GM12878 (cell line): Measurements from ENCODE around the gene FBRSL1. TPM values are rescaled to one million over a fixed set of nuclear protein-coding genes. Genes with fewer than 3 reads are reported as not detected.

Source experiments
- ATAC-seq: fragments of 200-7000 bp; cut with Tn5 transposase; 3 replicates; pipeline ENCODE4 v1.9.1; 2020; ENCODE audit warnings: mild to moderate bottlenecking, moderate library complexity
- BruUV-seq: library from RNA; stranded (reverse); fragments of 400-500 nt; replicated peaks from 2 replicates; lab custom pipeline; 2021; lab: Mats Ljungman, UMichigan
- CTCF ChIA-PET: fragments of 300-600 bp; sonication (Branson Sonifier 250); formaldehyde crosslinking; extraction: SDS; loops from one replicate; lab custom pipeline; 2021; ENCODE audit warnings: inconsistent platforms; lab: Yijun Ruan, JAX
- POLR2A ChIA-PET: fragments of 350-600 bp; formaldehyde crosslinking; extraction: SDS; loops from one replicate; lab custom pipeline; 2021; ENCODE audit warnings: inconsistent platforms; lab: Charles Lee
- RAD21 ChIA-PET: fragments of 300-600 bp; sonication (Branson Sonifier 250); formaldehyde crosslinking; loops from one replicate; lab custom pipeline; 2023; ENCODE audit warnings: antibody characterized with exemption; ENCODE audit not compliant: unreplicated experiment; lab: Charles Lee
- SMC1A ChIA-PET: fragments of 300-600 bp; sonication (Branson Sonifier 250); formaldehyde crosslinking; loops from one replicate; lab custom pipeline; 2023; ENCODE audit not compliant: unreplicated experiment, uncharacterized antibody; lab: Charles Lee
- DNase-seq: peaks from one replicate; pipeline ENCODE4 v3.0.0-alpha.2; 2011; ENCODE audit warnings: low read depth, low spot score
- FAIRE-seq: peaks from 3 replicates; lab custom pipeline; 2011; peaks lifted over from hg19 to GRCh38; lab: Jason Lieb, UNC
- H2AFZ ChIP-seq: 2 replicates; pipeline ENCODE4 v1.6.0; 2011; ENCODE audit warnings: low read depth, low read length, control low read depth; ENCODE audit not compliant: control insufficient read depth
- H3K27ac ChIP-seq: 2 replicates; pipeline ENCODE4 v1.5.1; 2011; ENCODE audit warnings: control low read depth; ENCODE audit not compliant: control insufficient read depth, insufficient read depth
- H3K27me3 ChIP-seq, 2 experiments: replicated peaks in 1 of 2; 2 replicates each; pipeline versions ENCODE4 v1.6.0 to v1.6.1; 2011; ENCODE audit warnings: low read length in 1 of 2; ENCODE audit not compliant: control insufficient read depth in 2 of 2, insufficient read depth in 2 of 2
- H3K36me3 ChIP-seq, 2 experiments: 2 replicates each; pipeline ENCODE4 v1.5.1; 2011; ENCODE audit warnings: low read length in 1 of 2; ENCODE audit not compliant: control insufficient read depth in 2 of 2, insufficient read depth in 2 of 2
- H3K4me1 ChIP-seq: 2 replicates; pipeline ENCODE4 v1.6.1; 2011; ENCODE audit warnings: mild to moderate bottlenecking, low read length, moderate library complexity, mixed read lengths; ENCODE audit not compliant: control insufficient read depth, insufficient read depth
- H3K4me2 ChIP-seq: 2 replicates; pipeline ENCODE4 v1.6.0; 2011; ENCODE audit warnings: control low read depth; ENCODE audit not compliant: control insufficient read depth, insufficient read depth
- H3K4me3 ChIP-seq: fragments of 200-600 bp; sonication (generic); 2 replicates; pipeline ENCODE4 v1.5.1; 2016
- H3K79me2 ChIP-seq: 2 replicates; pipeline ENCODE4 v1.6.0; 2011; ENCODE audit warnings: low read length; ENCODE audit not compliant: control insufficient read depth, insufficient read depth
- H3K9ac ChIP-seq: 2 replicates; pipeline ENCODE4 v1.8.0; 2011; ENCODE audit warnings: low read length, control low read depth, mixed read lengths; ENCODE audit not compliant: control insufficient read depth, insufficient read depth
- H3K9me3 ChIP-seq: replicated peaks from 3 replicates; pipeline ENCODE4 v1.5.1; 2011; ENCODE audit warnings: mild to moderate bottlenecking, low read length; ENCODE audit not compliant: control insufficient read depth, insufficient read depth
- H4K20me1 ChIP-seq: 2 replicates; pipeline ENCODE4 v1.6.0; 2011; ENCODE audit not compliant: control insufficient read depth, insufficient read depth
- CHD2 ChIP-seq: IDR thresholded peaks from 2 replicates; pipeline ENCODE4 v1.6.1; 2011; ENCODE audit warnings: low read depth, low read length, improper control_type of control experiment, borderline replicate concordance
- CUX1 ChIP-seq: IDR thresholded peaks from 2 replicates; pipeline ENCODE4 v1.6.1; 2012; ENCODE audit warnings: improper control_type of control experiment, low read depth, low read length; ENCODE audit not compliant: insufficient replicate concordance
- ESRRA ChIP-seq: IDR thresholded peaks from 2 replicates; pipeline ENCODE4 v1.6.1; 2012; ENCODE audit warnings: mild to moderate bottlenecking, low read length, improper control_type of control experiment
- ETV6 ChIP-seq, 2 experiments: fragments of 450-650 bp in 1 of 2; IDR thresholded peaks in 1 of 2; conservative IDR thresholded peaks in 1 of 2; 2 replicates each; pipeline ENCODE4 v1.6.1; 2014; ENCODE audit warnings: antibody characterized with exemption in 1 of 2, borderline replicate concordance in 1 of 2, low read depth in 1 of 2, mild to moderate bottlenecking in 1 of 2, moderate library complexity in 1 of 2
- NFIC ChIP-seq: IDR thresholded peaks from 2 replicates; pipeline ENCODE4 v1.6.1; 2012; ENCODE audit warnings: low read depth, mild to moderate bottlenecking, inconsistent platforms, low read length, moderate library complexity
- NR2C2 ChIP-seq: IDR thresholded peaks from 2 replicates; pipeline ENCODE4 v1.6.1; 2011; ENCODE audit warnings: borderline replicate concordance, low read depth; ENCODE audit not compliant: control insufficient read depth, insufficient read length
- NRF1 ChIP-seq: conservative IDR thresholded peaks from 2 replicates; pipeline ENCODE4 v1.6.1; 2011; ENCODE audit warnings: mild to moderate bottlenecking, low read depth, low read length, improper control_type of control experiment
- POLR2AphosphoS5 ChIP-seq: IDR thresholded peaks from 2 replicates; pipeline ENCODE4 v1.6.1; 2011; ENCODE audit warnings: mild to moderate bottlenecking, low read length, inconsistent platforms
- RAD21 ChIP-seq: IDR thresholded peaks from 2 replicates; pipeline ENCODE4 v1.6.1; 2011; ENCODE audit warnings: mild to moderate bottlenecking, low read depth, low read length, moderate library complexity; ENCODE audit not compliant: insufficient read depth
- SMAD5 ChIP-seq: IDR thresholded peaks from 2 replicates; pipeline ENCODE4 v1.6.1; 2016; ENCODE audit warnings: antibody characterized with exemption, low read depth
- SPI1 ChIP-seq: IDR thresholded peaks from 2 replicates; pipeline ENCODE4 v1.6.1; 2011; ENCODE audit warnings: low read depth, mild to moderate bottlenecking, low read length, moderate library complexity, borderline replicate concordance; ENCODE audit not compliant: insufficient read depth
- ZBTB40 ChIP-seq: fragments of 450-650 bp; IDR thresholded peaks from 2 replicates; pipeline ENCODE4 v1.6.1; 2016; ENCODE audit warnings: mild to moderate bottlenecking, moderate library complexity, borderline replicate concordance
- ZNF207 ChIP-seq: fragments of 450-650 bp; IDR thresholded peaks from 2 replicates; pipeline ENCODE4 v1.6.1; 2014; ENCODE audit warnings: antibody characterized with exemption, mild to moderate bottlenecking, borderline replicate concordance
- WGBS: methylation state at CpG from one replicate; pipeline ENCODE4 v1.1.6; 2016; ENCODE audit warnings: low lambda C conversion rate; ENCODE audit not compliant: insufficient replicate concordance, insufficient coverage; ENCODE audit errors: missing lambda C conversion rate; 5-methylcytosine and 5-hydroxymethylcytosine counted together
- in situ Hi-C: fragments of 300-500 bp; cut with MboI; formaldehyde crosslinking; loops from 9 replicates; pipeline ENCODE4 v1.14.3; 2018; ENCODE audit warnings: mixed read lengths
- intact Hi-C: fragments of 100-400 bp; cut with micrococcal nuclease; formaldehyde crosslinking; loops from one replicate; pipeline ENCODE4 v1.14.2; 2022; ENCODE audit not compliant: unreplicated experiment
- polyA plus RNA-seq, 11 experiments: library from polyadenylated mRNA; depleted of rRNA in 4 of 11; unstranded in 6 of 11; stranded (reverse) in 5 of 11; fragments of >200 nt; fragmentation: Nextera tagmentation in 4 of 11; fragmentation: Illumina TruSeq in 1 of 11; extraction: Ambion mirVana in 4 of 11; extraction: Trizol in 1 of 11; gene quantifications; 1 replicate in 1 of 11; 2 replicates in 10 of 11; pipeline versions ENCODE4 v1.2.1 to v1.2.3, GENCODE V29; 2011 to 2016; ENCODE audit warnings: inconsistent platforms in 2 of 11, missing spikeins in 2 of 11, low read depth in 1 of 11
- total RNA-seq, 4 experiments: library from RNA; depleted of rRNA in 3 of 4; stranded (reverse); fragments of >200 nt in 3 of 4; fragmentation: Illumina TruSeq in 1 of 4; extraction: Trizol in 1 of 4; gene quantifications; 2 replicates each; pipeline versions ENCODE4 v1.2.1 to v1.2.3, GENCODE V29; 2013 to 2021

Gene FBRSL1
- total and polyA plus RNA-seq, 10 of the 15 experiments (the other 5 are each of a cell fraction or from before 2014, with no cell fraction given): 0.19 to 55.1 (median 4.1) TPM

- TF ChIP-seq RAD21 (no peak), CHD2 (no peak), SMAD5 (no peak), NFIC (no peak), NR2C2 (no peak), SPI1 (no peak), CUX1 (no peak)
These were observed 52.0 kb downstream of the FBRSL1 start (continued) for GRCh38 chr12:132541996-132542395.

DNA sequence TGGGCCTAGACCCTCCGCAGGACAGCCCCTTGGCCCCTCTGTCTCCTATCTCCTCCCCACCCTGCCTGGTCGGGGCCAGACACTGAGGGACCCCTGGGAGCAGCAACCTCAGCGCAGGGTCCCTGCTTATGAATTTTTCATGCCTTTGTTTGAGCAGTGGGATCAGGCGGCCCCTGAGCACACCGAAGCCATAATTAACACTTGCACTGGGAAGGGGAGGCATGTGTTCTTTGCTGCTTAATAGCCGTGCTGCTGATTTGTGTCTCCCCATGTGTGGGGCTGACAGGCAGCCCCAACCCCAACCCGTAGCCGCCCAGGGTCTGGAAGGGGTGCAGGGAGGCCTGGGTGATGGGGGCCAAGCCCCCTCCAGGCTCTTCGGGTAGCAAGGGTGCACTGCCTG lies 52.7 kb downstream of the FBRSL1 start:
- no peaks in the 10 kb centered on the region for H3K27me3 ChIP-seq
- BruUV-seq: no TSS peak
- CTCF ChIA-PET: no interaction called here
- SMC1A ChIA-PET: no interaction called here
- ATAC-seq: no peak
- no peaks in the 10 kb centered on the region for H4K20me1 ChIP-seq
- WGBS: 71% methylated on average over 9 of the region's 9 CpGs
- POLR2A ChIA-PET: no interaction called here
- no peak overlapping the region for H3K4me3 ChIP-seq
- no peak for DNase-seq
- RAD21 ChIA-PET: no interaction called here
- H3K4me1 ChIP-seq: no peaks in the 10 kb centered on the region
- no peak overlapping the region for H3K27ac ChIP-seq
- H3K79me2 ChIP-seq: no peaks in the 10 kb centered on the region
- FAIRE-seq: no peak
- H3K4me2 ChIP-seq: no peak overlapping the region
- in situ Hi-C loops: no loop called here
- intact Hi-C loops: no loop called here
- H3K9me3 ChIP-seq: no peaks in the 10 kb centered on the region
- no peaks in the 10 kb centered on the region for H3K36me3 ChIP-seq
- no peak overlapping the region for H2AFZ ChIP-seq
- H3K9ac ChIP-seq: no peak overlapping the region
- TF ChIP-seq ESRRA: no peak
- TF ChIP-seq NRF1: no peak
- TF ChIP-seq ETV6 (conservative IDR thresholded peaks at IDR 0.05 in 1 of 2, IDR thresholded peaks at IDR 0.05 in 1 of 2; ENCODE audit: borderline replicate concordance in 1 of 2, low read depth in 1 of 2): no peak
- TF ChIP-seq SMAD5: no peak
- TF ChIP-seq ZNF207: no peak
- no peak for TF ChIP-seq ZBTB40
- TF ChIP-seq POLR2AphosphoS5: no peak
